Muscle of back (tissue), 13 donors: ENCODE results near the gene S100A7. TPM values are rescaled to one million over a fixed set of nuclear protein-coding genes. Genes with fewer than 3 reads are reported as not detected.

Experiments
- DNase-seq, 3 donors: peaks; one replicate each; pipeline versions ENCODE4 v3.0.0 to v3.0.0-alpha.2; 2013
- long read RNA-seq, 9 donors: transcript quantifications; one replicate each; lab custom pipeline, GENCODE V29; 2026
- polyA plus RNA-seq, 10 donors: library from polyadenylated mRNA; unstranded; fragments of 120-200 nt; gene quantifications; one replicate each; pipeline ENCODE4 v1.2.1, GENCODE V29; 2013; ENCODE audit not compliant: insufficient read length in 10 of 10

The S100A7 gene
- polyA plus RNA-seq, result not detected
- long read RNA-seq, donor 1, result 0 reads
- long read RNA-seq, donor 2, result 0 reads
- long read RNA-seq, donor 3, result 0 reads
- long read RNA-seq, donor 4, result 0 reads
- long read RNA-seq, donor 5, result 0 reads
- long read RNA-seq, donor 6, result 0 reads
- long read RNA-seq, donor 7, result 0 reads
- long read RNA-seq, donor 8, result 0 reads
- long read RNA-seq, donor 9, result 0 reads

DNA sequence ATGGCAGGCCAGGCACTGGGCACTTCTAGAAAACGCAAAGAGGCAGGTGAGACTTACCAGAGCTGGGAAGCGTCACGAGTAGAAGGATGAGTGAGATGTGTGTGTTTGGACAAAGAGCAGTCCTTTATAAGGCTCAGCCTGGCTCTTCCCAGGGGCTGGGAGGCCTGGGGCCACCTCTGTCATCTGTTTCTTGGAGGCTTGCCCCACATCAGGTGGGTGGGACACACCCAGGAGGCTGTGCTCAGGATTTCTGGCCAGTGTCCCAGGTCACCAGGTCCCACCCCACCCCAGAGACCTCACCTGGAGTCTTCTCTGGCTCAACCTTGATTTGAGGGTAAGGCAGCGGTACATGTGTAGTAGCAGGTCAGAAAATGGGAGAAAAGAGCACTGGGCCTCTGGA, at the start of gene S100A7:
S100A7 (minus strand) TSS at position 101 of the 400 bp plus-strand sequence. CDS start 1,638 bp downstream, outside the sequence.
- DNase-seq, result no peak

DNA sequence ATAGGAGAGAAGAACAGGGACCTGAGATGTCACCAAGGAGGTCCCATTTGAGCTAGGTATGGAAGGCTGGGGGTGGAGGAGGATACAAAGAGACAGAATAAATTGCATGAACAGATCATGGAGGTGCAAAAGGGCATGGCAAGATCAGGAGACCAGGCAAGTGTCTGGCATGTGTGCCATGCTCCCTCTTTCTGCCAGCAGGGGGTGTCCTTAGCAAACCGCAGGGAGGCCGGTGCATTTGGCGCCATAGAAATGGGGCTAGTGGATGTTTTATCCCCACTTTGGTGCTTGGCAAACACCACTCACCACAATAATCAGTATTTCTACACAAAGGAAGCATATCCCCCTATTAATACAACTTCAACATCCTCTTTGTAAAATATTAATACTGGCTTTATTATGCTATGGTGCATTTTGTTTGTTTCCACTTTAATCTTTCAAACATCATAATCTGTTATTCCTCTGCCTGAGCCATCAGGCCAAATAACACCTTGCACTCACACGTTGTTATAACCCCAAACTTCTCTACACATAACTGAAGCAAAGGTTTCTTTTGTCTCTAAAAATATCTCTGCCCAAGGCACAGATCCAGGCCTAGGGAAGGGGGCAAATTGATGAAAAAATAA, 49.4 kb upstream of the S100A7 start:
- no peak for DNase-seq

- DNase-seq, result no peak
Observed at GRCh38 chr1:153509036-153509435, 48.6 kb upstream of the S100A7 start.

- DNase-seq, result no peak
Observed at GRCh38 chr1:153507926-153508583, 47.6 kb upstream of the S100A7 start.

- peak; percentile 92 to 94 (median 92) for DNase-seq
Observed at GRCh38 chr1:153506831-153507413, 46.5 kb upstream of the S100A7 start.

DNA sequence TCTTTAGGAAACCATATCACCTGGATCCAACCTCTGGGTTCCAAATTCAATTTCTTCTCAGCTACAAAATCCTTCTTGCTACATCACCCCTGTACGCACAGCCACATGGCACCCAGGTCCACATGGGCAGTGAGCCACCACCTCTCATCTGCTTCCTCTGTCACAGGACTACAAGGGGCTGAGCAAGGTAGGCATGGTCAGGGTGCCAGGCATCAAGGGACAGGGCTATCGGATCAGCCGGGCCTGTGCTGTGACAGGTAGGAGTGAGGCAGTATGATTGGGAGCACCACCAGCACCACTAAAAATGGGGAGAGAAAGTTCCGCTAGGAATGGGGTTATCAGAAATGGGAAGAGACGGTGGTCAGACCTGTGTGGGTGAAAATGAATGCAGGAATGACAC, 45.9 kb upstream of the S100A7 start:
- DNase-seq, result no peak

DNA sequence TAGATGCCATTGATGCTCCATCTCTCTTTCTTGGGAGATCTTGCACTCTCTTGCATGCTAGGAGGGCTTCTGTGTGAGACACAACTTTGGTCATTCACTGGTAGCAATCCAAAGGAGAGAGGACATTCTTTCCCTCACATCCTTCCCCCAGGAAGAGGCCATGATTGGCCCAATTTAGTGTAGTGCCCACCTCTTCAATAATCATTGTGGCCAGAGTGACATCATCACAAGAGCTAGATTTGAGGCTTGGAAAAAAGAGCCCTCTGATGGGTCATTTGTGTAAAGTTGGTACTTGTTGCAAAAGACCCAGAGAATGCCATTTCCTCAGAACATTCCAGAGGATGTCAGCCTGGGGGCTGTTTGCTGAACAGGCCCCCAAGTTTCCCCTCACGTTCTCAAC, 45.1 kb upstream of the S100A7 start:
- no peak for DNase-seq

DNA sequence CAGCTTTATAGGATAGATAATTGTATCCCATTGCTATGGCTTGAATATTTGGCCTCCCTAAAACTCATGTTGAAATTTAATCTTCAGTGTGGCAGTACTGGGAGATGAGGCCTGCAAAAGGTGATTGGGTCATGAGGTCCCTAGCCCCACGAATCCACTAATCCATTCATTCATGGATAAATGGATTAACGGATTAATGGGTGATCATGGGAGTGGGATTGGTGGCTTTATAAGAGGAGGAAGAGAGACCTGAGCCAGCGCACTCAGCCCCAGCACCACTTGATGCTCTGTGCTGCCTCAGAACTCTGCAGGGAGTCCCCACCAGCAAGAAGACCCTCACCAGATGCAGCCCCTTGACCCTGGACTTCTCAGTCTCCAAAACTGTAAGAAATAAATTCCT, 43.3 kb upstream of the S100A7 start:
- DNase-seq, result no peak

DNA sequence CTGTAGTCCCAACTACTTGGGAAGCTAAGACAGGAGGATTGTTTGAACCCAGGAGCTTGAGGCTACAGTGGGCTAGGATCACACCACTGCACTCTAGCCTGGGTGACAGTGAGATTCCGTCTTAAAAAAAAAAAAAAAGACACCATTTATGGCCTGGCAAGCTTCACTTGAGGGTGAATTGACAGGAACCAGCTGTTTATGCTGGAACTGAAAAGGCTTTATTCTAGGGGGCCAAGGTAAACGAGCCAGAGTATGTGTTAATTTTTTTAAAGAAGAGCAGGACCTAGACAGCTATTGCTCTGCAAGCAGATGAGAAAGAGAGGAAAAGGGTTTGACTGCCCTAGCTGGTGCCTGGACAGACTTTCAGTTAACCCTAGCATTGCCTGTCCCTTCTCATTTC, 38.3 kb upstream of the S100A7 start:
- no peak for DNase-seq

- no peak for DNase-seq
Observed at GRCh38 chr1:153495536-153495935, 35.1 kb upstream of the S100A7 start.

DNA sequence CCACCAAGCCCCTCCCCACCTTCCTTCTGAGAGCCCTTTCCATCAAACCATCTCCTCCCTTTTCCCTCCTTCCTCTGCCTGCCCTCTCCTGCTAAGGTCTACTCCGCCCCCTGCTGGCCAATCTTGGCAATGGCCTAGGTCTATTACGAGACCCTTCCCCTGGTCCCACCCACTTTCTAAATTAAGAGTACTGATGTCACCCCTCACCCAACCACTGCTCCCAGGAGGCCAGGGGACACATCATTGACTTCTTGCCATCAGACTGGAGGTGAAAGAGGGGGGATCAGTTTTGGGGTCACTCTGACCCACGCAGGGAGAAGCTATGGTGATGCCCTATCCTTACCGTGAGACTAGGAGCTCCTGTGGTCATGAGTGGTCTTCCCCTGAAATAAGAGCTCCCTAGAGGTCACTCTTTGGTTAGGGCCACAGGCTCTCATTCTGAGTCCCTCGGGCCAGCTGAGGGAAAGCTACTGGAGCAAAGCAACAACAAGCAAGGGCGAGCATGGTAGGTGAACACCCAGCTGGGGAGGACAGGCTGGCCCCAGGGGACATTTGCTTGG, 34.6 kb upstream of the S100A7 start:
- peak; percentile 46 to 82 (median 79) for DNase-seq

GRCh38 chr1:153493343-153493960, 33.0 kb upstream of the S100A7 start:
- DNase-seq, result no peak

DNA sequence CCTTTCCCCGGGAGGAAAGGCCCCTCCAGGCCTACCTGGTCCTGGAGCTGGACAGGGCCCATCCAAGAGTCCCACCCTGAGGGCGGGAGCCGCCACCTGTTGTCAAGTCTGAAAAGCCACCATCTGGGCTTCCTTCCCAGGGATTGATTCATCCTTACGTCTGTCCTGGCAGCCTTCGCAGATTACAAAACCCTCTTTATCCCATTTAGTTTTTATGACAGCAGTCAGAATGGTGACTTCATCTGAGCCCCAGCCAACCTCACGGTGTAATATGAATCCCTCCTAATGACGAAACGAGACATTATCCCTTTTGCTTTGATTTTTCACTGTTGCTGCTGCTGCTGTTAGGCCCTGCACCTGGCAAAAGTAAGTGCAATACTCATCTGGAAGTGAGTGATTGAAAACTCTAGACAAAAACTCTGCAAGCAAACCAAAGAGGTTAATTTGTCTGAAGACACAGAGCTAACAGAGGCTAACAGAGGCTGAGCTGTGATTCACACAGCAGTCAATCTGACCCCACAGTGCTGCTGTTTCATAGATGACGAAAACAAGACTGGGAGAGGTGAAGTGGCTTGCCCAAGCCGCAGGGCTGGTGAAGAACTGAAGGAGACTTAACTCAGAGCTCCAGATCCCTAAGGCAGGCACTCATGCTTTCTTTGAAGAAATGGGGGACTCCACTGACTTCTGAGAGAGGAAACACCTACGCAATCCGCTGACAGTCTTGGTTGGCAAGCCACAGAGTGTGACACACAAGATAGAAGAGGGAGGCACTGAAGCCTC, 30.0 kb upstream of the S100A7 start:
- peak; percentile 82 to 91 (median 87) for DNase-seq

DNA sequence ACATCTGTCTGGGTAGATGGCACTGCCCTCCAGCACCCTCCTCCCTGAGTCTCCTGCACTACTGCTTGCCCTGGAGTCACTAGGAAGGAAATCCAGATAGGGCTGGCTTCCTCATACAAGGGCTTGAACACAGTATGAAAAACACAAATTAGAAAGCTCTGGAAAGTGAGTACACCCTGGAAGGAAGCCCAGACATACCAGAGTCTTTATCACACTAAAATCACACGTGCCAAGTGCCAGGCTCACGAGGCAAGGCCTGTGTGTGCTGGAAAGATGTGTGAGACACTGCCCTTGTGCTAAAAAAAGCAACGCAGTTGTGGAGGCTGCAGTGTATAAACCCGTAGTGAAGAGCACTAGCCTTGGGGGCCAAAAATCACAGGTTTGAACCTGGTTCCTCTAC, 28.3 kb upstream of the S100A7 start:
- peak in 2 of 3 donors; percentile 51 to 64 for DNase-seq

- DNase-seq, result no peak
Observed at GRCh38 chr1:153487707-153488106, 27.3 kb upstream of the S100A7 start.

GRCh38 chr1:153485863-153486262, 25.4 kb upstream of the S100A7 start:
- DNase-seq, result no peak

GRCh38 chr1:153483776-153484175, 23.3 kb upstream of the S100A7 start:
- no peak for DNase-seq

DNA sequence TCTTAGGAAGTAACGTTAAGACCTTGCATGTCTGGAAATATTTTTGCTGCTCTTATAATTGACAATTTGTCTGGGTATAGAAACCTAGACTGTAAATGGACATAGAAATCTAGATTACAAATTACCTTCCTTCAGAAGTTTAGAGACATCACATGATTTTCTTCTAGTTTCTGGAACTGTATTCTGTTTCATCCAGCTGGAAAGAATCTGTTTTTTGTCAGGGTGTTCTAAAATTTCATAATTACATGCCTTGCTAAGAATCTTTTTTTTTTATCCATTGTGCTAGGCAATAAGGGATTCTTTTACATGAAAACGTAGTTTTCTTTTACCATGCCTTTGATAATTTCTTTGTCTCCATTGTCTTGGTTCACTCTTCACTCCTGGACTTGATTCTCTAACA, 20.7 kb upstream of the S100A7 start:
- no peak for DNase-seq

GRCh38 chr1:153478692-153479618, 18.5 kb upstream of the S100A7 start:
- DNase-seq, result no peak

GRCh38 chr1:153478047-153478691, 17.7 kb upstream of the S100A7 start:
- DNase-seq, result no peak
